SK-N-SH treated with all-trans-retinoic acid at 6 μM for 48 hours (cell line): ENCODE results near the gene KCNT1.

Source experiments
- GLIS3 ChIP-seq: fragments of 250-450 bp; sonication (Bioruptor Pico); IDR thresholded peaks from 2 replicates; pipeline ENCODE4 v1.5.0; 2020; ENCODE audit warnings: mild to moderate bottlenecking, moderate library complexity
- OSR1 ChIP-seq: fragments of 250-450 bp; sonication (Bioruptor Pico); IDR thresholded peaks from 2 replicates; pipeline ENCODE4 v1.8.0; 2022; ENCODE audit warnings: moderate library complexity, mild to moderate bottlenecking, inconsistent platforms
- RARB ChIP-seq: fragments of 250-450 bp; sonication (Bioruptor Pico); IDR thresholded peaks from 2 replicates; pipeline ENCODE4 v1.8.0; 2021; ENCODE audit warnings: mild to moderate bottlenecking, moderate library complexity
- TCF4 ChIP-seq: fragments of 250-450 bp; sonication (Bioruptor Pico); IDR thresholded peaks from 2 replicates; pipeline ENCODE4 v1.8.0; 2021; ENCODE audit warnings: mild to moderate bottlenecking, moderate library complexity, borderline replicate concordance
- TOX ChIP-seq: fragments of 250-450 bp; sonication (Bioruptor Pico); IDR thresholded peaks from 2 replicates; pipeline ENCODE4 v1.8.0; 2021; ENCODE audit warnings: mild to moderate bottlenecking, moderate library complexity, borderline replicate concordance
- TSHZ2 ChIP-seq: fragments of 250-450 bp; sonication (Bioruptor Pico); IDR thresholded peaks from 2 replicates; pipeline ENCODE4 v1.5.0; 2020; ENCODE audit warnings: mild to moderate bottlenecking, moderate library complexity
- ZC3H10 ChIP-seq: fragments of 250-450 bp; sonication (Bioruptor Pico); IDR thresholded peaks from 2 replicates; pipeline ENCODE4 v1.5.1; 2021; ENCODE audit warnings: mild to moderate bottlenecking, moderate library complexity
- TF ChIP-seq, protein P1 (sequence below): fragments of 250-450 bp; sonication (Bioruptor Pico); IDR thresholded peaks from 2 replicates; pipeline ENCODE4 v1.5.1; 2020; ENCODE audit warnings: low read depth, mild to moderate bottlenecking, moderate library complexity
- TF ChIP-seq, protein P2 (sequence below): fragments of 250-450 bp; sonication (Bioruptor Pico); IDR thresholded peaks from 2 replicates; pipeline ENCODE4 v1.8.0; 2020; ENCODE audit warnings: mild to moderate bottlenecking, moderate library complexity, borderline replicate concordance

DNA sequence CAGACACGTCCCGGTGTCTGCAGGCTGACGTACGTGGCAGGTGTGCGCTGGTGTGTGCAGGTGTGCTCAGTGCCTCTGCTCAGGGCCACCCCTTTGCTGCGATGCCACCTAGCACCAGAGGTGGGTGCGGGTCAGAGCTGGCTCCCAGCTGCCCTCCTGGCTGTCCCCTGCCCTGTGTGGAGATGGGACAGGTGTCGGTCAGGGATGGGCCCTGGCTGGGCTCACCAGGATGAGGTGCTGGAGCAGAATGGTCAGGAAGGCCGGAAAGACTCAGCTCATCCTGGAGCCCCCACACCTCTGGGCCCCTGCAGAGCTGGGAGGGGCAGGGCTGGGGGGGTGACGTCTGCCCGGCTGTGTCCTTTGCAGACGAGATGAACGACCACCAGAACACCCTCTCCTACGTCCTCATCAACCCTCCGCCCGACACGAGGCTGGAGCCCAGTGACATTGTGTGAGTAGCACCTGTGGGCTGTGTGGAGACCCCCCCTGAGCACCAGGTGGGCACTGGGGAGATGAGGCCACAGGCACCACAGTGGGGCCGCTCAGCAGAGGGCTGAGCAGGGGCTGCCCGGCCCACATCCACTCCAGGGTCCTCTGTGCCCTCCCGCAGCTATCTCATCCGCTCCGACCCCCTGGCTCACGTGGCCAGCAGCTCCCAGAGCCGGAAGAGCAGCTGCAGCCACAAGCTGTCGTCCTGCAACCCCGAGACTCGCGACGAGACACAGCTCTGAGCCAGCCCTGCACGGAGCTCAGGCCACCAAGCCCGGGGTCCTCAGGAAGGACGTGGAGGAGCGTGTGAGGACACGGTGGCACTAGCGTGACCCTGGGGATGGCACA is 89.7 kb downstream of the KCNT1 start:
- TF ChIP-seq TSHZ2 (CRISPR knock-in tag) (no peak), ZC3H10 (CRISPR knock-in tag) (no peak), RARB (CRISPR knock-in tag) (no peak), TCF4 (CRISPR knock-in tag) (no peak), TOX (CRISPR knock-in tag) (no peak), OSR1 (CRISPR knock-in tag) (no peak), GLIS3 (no peak)
- TF ChIP-seq, protein P1, sequence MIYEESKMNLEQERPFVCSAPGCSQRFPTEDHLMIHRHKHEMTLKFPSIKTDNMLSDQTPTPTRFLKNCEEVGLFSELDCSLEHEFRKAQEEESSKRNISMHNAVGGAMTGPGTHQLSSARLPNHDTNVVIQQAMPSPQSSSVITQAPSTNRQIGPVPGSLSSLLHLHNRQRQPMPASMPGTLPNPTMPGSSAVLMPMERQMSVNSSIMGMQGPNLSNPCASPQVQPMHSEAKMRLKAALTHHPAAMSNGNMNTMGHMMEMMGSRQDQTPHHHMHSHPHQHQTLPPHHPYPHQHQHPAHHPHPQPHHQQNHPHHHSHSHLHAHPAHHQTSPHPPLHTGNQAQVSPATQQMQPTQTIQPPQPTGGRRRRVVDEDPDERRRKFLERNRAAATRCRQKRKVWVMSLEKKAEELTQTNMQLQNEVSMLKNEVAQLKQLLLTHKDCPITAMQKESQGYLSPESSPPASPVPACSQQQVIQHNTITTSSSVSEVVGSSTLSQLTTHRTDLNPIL (CRISPR knock-in tag), result no peak
- TF ChIP-seq, protein P2, sequence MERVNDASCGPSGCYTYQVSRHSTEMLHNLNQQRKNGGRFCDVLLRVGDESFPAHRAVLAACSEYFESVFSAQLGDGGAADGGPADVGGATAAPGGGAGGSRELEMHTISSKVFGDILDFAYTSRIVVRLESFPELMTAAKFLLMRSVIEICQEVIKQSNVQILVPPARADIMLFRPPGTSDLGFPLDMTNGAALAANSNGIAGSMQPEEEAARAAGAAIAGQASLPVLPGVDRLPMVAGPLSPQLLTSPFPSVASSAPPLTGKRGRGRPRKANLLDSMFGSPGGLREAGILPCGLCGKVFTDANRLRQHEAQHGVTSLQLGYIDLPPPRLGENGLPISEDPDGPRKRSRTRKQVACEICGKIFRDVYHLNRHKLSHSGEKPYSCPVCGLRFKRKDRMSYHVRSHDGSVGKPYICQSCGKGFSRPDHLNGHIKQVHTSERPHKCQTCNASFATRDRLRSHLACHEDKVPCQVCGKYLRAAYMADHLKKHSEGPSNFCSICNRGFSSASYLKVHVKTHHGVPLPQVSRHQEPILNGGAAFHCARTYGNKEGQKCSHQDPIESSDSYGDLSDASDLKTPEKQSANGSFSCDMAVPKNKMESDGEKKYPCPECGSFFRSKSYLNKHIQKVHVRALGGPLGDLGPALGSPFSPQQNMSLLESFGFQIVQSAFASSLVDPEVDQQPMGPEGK (CRISPR knock-in tag), result no peak
